ENCODE results near the gene MAGEA12.
"Not testable (repeated sequence)": the region's sequence is repeated elsewhere in the genome, so short reads cannot be mapped to it uniquely, and the experiment has no call there.

Gene MAGEA12, protein sequence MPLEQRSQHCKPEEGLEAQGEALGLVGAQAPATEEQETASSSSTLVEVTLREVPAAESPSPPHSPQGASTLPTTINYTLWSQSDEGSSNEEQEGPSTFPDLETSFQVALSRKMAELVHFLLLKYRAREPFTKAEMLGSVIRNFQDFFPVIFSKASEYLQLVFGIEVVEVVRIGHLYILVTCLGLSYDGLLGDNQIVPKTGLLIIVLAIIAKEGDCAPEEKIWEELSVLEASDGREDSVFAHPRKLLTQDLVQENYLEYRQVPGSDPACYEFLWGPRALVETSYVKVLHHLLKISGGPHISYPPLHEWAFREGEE

DNA sequence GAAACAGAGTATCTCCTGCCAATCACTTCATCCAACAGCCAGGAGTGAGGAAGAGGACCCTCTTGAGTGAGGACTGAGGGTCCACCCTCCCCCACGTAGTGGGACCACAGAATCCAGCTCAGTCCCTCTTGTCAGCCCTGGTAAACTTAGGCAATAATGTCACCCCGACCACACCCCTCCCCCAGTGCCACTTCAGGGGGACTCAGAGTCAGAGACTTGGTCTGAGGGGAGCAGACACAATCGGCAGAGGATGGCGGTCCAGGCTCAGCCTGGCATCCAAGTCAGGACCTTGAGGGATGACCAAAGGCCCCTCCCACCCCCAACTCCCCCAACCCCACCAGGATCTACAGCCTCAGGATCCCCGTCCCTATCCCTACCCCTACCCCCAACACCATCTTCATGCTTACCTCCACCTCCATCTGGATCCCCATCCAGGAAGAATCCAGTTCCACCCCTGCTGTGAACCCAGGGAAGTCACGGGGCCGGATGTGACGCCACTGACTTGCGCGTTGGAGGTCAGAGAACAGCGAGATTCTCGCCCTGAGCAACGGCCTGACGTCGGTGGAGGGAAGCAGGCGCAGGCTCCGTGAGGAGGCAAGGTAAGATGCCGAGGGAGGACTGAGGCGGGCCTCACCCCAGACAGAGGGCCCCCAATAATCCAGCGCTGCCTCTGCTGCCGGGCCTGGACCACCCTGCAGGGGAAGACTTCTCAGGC, at the start of gene MAGEA12, which contains the start of gene CSAG1:
TSS of gene MAGEA12 (plus strand) at position 497 of the 715 bp plus-strand sequence. CDS start 2,405 bp downstream, outside the sequence.
TSS of gene CSAG1 (minus strand) at position 461 of the 715 bp plus-strand sequence. CDS start 1,261 bp downstream, outside the sequence.
- peak; percentile 75 for DNase-seq

DNA sequence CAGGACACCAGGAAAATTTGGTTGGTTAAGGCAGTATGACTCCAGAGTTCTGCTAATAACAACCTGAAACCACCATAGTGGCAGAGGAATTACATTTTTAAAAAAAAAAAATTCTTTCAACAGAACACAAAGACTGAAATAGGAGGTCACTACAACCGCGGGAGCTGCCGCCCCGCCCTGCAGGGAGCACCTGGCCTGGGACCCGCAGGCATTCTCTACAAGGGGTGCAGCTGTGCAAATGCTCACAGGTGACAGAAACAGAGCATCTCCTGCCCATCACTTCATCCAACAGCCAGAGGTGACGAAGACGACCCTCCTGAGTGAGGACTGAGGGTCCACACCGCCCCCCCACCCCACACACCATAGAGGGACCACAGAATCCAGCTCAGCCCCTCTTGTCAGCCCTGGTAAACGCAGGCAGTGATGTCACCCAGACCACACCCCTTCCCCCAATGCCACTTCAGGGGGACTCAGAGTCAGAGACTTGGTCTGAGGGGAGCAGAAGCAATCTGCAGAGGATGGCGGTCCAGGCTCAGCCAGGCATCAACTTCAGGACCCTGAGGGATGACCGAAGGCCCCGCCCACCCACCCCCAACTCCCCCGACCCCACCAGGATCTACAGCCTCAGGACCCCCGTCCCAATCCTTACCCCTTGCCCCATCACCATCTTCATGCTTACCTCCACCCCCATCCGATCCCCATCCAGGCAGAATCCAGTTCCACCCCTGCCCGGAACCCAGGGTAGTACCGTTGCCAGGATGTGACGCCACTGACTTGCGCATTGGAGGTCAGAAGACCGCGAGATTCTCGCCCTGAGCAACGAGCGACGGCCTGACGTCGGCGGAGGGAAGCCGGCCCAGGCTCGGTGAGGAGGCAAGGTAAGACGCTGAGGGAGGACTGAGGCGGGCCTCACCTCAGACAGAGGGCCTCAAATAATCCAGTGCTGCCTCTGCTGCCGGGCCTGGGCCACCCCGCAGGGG, 35.3 kb upstream of the MAGEA12 start, which contains the start of gene MAGEA3:
TSS of gene MAGEA3 (plus strand) at position 843 of the 980 bp plus-strand sequence. CDS start 2,039 bp downstream, outside the sequence.
- DNase-seq, result not testable (repeated sequence)

DNA sequence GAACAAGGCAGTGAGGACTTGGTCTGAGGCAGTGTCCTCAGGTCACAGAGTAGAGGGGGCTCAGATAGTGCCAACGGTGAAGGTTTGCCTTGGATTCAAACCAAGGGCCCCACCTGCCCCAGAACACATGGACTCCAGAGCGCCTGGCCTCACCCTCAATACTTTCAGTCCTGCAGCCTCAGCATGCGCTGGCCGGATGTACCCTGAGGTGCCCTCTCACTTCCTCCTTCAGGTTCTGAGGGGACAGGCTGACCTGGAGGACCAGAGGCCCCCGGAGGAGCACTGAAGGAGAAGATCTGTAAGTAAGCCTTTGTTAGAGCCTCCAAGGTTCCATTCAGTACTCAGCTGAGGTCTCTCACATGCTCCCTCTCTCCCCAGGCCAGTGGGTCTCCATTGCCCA, 33.2 kb upstream of the MAGEA12 start:
- not testable (repeated sequence) for DNase-seq

DNA sequence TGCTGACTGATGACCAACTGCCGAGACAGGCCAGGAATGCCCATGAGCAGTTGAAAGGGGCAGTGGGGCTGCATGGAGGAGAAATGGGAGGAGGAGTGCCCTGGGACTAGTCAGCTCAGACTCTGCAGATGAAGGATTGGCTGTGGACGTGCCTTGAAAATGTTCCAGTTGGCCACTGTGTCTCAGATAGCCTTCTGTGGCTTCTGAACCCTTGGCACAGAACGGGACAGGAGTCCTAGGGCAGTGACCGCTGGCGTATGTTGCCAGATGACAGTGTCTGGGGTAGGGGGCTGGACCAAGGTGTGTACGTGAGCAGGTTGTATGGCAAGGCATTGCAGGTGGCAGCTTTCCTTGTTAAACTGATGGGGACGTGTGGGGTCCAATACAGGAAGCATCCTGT, 27.1 kb upstream of the MAGEA12 start:
- DNase-seq, result not testable (repeated sequence)

DNA sequence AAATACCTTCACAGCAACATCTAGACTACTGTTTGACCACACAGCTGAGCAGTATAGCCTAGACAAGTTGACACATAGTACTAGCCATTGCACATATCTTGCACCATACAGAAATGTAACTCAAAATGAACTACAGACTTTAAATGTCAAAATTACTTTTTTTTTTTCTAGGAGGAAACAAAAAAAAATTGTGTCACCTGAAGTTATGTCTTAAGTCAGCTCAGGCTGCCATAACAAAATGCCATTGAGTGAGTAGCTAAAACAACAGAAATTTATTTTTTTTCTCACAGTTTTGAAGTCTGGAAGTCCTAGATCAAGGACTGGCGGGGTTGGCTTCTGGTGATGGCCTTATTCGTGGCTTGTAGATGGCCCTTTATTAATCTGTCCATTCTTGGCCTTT, 24.4 kb upstream of the MAGEA12 start, which contains the start of gene CSAG2:
TSS of gene CSAG2 (minus strand) at position 101 of the 400 bp plus-strand sequence. CDS start 161 bp downstream, outside the sequence.
- not testable (repeated sequence) for DNase-seq

DNA sequence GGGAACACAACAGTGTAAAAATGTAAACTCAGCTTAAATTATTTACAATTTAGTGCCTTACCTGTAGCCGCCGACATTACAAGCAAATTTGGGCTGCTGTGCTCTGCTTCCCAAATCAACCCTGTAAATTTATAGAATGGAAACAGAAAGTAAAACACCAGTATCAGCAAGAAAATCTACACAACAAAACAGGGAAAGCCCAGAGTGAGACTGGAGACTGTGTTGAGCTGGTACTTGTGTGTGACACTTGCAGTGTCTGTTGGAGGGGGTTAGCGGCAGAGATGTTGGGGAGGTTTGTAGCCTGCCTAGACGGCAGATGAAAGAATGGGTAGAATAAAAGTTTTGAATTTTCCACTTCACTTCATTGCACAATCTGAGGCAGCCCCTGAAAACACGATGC, 20.4 kb upstream of the MAGEA12 start:
- DNase-seq, result not testable (repeated sequence)

DNA sequence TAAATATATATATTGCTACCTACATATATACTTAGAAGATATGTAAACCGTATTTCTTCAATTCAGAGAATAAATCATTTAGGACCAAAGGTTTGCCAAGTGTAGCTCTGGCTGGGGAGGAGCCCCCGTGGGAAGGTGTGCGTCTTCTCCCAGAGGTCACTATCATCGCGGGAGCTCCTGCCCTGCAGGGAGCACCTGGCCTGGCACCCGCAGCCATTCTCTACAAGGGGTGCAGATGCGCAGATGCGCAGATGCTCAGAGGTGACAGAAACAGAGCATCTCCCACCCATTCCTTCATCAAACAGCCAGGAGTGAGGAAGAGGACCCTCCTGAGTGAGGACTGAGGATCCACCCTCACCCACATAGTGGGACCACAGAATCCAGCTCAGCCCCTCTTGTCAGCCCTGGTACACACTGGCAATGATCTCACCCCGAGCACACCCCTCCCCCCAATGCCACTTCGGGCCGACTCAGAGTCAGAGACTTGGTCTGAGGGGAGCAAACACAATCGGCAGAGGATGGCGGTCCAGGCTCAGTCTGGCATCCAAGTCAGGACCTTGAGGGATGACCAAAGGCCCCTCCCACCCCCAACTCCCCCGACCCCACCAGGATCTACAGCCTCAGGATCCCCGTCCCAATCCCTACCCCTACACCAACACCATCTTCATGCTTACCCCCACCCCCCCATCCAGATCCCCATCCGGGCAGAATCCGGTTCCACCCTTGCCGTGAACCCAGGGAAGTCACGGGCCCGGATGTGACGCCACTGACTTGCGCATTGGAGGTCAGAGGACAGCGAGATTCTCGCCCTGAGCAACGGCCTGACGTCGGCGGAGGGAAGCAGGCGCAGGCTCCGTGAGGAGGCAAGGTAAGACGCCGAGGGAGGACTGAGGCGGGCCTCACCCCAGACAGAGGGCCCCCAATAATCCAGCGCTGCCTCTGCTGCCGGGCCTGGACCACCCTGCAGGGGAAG, 19.5 kb upstream of the MAGEA12 start, which contains the start of gene MAGEA2B:
TSS of gene MAGEA2B (plus strand) at position 814 of the 973 bp plus-strand sequence. CDS start 2,479 bp downstream, outside the sequence.
- not testable (repeated sequence) for DNase-seq

DNA sequence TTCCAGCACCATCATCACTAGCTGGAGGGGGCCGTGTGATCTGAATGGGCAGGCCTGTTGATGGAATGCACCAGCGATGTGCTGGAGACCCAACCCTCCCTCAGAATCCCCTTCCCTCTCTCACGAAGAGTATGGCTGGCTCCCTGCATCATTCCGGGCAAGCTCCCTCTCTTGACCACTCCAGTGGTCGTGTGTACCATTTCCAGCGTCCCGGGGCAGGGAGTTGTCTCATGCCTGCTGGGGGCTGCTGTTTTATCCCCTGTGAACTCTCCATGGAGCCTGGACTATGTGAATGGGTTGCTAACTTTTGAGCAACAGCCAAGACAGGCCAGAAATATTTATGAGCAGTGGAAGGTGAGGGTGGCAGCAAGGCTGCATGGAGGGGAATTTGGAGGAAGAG, 8.1 kb upstream of the MAGEA12 start:
- DNase-seq, result no peak

DNA sequence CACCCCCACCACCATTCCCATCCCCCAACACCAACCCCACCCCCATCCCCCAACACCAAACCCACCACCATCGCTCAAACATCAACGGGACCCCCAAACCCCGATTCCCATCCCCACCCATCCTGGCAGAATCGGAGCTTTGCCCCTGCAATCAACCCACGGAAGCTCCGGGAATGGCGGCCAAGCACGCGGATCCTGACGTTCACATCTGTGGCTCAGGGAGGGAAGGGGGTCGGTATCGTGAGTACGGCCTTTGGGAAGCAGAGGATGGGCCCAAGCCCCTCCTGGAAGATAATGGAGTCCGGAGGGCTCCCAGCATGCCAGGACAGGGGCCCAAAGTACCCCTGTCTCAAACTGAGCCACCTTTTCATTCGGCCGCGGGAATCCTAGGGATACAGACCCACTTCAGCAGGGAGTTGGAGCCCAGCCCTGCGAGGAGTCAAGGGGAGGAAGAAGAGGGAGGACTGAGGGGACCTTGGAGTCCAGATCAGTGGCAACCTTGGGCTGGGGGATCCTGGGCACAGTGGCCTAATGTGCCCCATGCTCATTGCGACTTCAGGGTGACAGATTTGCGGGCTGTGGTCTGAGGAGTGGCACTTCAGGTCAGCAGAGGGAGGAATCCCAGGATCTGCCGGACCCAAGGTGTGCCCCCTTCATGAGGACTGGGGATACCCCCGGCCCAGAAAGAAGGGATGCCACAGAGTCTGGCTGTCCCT, 744 bp downstream of the MAGEA12 start:
- not testable (repeated sequence) for DNase-seq

DNA sequence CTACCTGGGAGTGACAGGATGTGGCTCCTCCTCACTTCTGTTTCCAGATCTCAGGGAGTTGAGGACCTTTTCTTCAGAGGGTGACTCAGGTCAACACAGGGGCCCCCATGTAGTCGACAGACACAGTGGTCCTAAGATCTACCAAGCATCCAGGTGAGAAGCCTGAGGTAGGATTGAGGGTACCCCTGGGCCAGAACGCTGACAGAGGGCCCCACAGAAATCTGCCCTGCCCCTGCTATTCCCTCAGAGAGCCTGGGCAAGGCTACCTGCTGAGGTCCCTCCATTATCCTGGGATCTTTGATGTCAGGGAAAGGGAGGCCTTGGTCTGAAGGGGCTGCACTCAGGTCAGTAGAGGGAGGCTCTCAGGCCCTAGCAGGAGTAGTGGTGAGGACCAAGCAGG, 1.5 kb downstream of the MAGEA12 start:
- DNase-seq, result no peak

DNA sequence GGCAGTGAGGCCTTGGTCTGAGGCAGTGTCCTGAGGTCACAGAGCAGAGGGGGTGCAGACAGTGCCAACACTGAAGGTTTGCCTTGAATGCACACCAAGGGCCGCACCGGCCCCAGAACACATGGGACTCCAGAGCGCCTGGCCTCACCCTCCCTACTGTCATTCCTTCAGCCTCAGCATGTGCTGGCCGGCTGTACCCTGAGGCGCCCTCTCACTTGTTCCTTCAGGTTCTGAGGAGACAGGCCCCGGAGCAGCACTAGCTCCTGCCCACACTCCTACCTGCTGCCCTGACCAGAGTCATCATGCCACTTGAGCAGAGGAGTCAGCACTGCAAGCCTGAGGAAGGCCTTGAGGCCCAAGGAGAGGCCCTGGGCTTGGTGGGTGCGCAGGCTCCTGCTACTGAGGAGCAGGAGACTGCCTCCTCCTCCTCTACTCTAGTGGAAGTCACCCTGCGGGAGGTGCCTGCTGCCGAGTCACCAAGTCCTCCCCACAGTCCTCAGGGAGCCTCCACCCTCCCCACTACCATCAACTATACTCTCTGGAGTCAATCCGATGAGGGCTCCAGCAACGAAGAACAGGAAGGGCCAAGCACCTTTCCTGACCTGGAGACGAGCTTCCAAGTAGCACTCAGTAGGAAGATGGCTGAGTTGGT, 2.4 kb downstream of the MAGEA12 start:
- DNase-seq, result no peak

DNA sequence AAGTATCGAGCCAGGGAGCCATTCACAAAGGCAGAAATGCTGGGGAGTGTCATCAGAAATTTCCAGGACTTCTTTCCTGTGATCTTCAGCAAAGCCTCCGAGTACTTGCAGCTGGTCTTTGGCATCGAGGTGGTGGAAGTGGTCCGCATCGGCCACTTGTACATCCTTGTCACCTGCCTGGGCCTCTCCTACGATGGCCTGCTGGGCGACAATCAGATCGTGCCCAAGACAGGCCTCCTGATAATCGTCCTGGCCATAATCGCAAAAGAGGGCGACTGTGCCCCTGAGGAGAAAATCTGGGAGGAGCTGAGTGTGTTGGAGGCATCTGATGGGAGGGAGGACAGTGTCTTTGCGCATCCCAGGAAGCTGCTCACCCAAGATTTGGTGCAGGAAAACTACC, 3.0 kb downstream of the MAGEA12 start:
- DNase-seq, result not testable (repeated sequence)

DNA sequence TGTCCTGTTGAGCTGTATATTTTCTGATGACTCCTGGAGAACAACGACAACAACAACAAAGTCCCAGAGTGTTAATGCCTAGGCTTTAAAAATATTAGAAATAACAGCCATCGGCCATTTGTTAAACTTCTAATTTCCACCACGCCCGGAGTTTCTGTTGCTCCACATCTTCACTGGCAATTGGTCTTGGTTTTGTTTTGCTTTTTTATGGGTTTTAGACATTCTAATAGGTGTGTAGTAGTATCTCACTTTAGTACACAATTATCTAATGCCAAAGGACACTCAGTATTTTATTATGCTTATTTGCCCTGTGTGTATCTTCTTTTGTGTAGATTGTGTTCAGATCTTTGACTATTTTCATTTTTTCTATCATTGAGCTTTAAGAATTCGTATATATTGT, 5.0 kb downstream of the MAGEA12 start:
- DNase-seq, result no peak

DNA sequence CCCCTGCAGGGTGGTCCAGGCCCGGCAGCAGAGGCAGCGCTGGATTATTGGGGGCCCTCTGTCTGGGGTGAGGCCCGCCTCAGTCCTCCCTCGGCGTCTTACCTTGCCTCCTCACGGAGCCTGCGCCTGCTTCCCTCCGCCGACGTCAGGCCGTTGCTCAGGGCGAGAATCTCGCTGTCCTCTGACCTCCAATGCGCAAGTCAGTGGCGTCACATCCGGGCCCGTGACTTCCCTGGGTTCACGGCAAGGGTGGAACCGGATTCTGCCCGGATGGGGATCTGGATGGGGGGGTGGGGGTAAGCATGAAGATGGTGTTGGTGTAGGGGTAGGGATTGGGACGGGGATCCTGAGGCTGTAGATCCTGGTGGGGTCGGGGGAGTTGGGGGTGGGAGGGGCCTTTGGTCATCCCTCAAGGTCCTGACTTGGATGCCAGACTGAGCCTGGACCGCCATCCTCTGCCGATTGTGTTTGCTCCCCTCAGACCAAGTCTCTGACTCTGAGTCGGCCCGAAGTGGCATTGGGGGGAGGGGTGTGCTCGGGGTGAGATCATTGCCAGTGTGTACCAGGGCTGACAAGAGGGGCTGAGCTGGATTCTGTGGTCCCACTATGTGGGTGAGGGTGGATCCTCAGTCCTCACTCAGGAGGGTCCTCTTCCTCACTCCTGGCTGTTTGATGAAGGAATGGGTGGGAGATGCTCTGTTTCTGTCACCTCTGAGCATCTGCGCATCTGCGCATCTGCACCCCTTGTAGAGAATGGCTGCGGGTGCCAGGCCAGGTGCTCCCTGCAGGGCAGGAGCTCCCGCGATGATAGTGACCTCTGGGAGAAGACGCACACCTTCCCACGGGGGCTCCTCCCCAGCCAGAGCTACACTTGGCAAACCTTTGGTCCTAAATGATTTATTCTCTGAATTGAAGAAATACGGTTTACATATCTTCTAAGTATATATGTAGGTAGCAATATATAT, 20.4 kb downstream of the MAGEA12 start, which contains the start of gene MAGEA2:
TSS of gene MAGEA2 (minus strand) at position 157 of the 965 bp plus-strand sequence. CDS start 2,479 bp downstream, outside the sequence.
- not testable (repeated sequence) for DNase-seq

DNA sequence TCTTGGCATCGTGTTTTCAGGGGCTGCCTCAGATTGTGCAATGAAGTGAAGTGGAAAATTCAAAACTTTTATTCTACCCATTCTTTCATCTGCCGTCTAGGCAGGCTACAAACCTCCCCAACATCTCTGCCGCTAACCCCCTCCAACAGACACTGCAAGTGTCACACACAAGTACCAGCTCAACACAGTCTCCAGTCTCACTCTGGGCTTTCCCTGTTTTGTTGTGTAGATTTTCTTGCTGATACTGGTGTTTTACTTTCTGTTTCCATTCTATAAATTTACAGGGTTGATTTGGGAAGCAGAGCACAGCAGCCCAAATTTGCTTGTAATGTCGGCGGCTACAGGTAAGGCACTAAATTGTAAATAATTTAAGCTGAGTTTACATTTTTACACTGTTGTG, 21.3 kb downstream of the MAGEA12 start:
- not testable (repeated sequence) for DNase-seq

DNA sequence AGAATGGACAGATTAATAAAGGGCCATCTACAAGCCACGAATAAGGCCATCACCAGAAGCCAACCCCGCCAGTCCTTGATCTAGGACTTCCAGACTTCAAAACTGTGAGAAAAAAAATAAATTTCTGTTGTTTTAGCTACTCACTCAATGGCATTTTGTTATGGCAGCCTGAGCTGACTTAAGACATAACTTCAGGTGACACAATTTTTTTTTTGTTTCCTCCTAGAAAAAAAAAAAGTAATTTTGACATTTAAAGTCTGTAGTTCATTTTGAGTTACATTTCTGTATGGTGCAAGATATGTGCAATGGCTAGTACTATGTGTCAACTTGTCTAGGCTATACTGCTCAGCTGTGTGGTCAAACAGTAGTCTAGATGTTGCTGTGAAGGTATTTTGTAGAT, 25.4 kb downstream of the MAGEA12 start, which contains the start of gene CSAG3:
TSS of gene CSAG3 (plus strand) at position 301 of the 400 bp plus-strand sequence.
- not testable (repeated sequence) for DNase-seq

DNA sequence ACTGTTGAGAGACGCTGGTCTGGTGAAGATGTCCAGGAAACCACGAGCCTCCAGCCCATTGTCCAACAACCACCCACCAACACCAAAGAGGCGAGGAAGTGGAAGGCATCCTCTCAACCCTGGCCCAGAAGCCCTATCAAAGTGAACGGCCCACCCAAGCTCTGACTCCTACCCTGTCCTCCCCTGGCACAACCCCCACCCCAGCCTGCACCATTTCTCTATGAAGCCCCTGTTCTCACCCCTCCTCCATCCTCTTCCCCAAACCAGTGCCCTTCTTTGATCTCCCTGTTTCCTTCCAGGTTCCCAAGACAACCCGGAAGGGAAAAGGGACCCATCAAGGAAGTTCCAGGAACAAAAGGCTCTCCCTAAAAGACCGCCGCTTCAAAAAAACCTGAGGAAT, 26.0 kb downstream of the MAGEA12 start:
- DNase-seq, result not testable (repeated sequence)

DNA sequence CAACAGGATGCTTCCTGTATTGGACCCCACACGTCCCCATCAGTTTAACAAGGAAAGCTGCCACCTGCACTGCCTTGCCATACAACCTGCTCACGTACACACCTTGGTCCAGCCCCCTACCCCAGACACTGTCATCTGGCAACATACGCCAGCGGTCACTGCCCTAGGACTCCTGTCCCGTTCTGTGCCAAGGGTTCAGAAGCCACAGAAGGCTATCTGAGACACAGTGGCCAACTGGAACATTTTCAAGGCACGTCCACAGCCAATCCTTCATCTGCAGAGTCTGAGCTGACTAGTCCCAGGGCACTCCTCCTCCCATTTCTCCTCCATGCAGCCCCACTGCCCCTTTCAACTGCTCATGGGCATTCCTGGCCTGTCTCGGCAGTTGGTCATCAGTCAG, 28.0 kb downstream of the MAGEA12 start:
- DNase-seq, result not testable (repeated sequence)

Data from NCI-H1694 (cell line).